Melanocyte of skin (primary cell): ENCODE measurements around the gene KCTD2. TPM values are rescaled to one million over a fixed set of nuclear protein-coding genes. Genes with fewer than 3 reads are reported as not detected.

Experiments used
- small RNA-seq, 2 donors: library from RNA; depleted of rRNA; stranded (forward); fragments of <200 nt; gene quantifications; one replicate each; pipeline ENCODE3, GENCODE V24; 2012
- total RNA-seq, 2 donors: library from RNA; depleted of rRNA; stranded (reverse); fragments of >200 nt; gene quantifications; 2 replicates each; pipeline ENCODE4 v1.2.3, GENCODE V29; 2012

Gene KCTD2, protein sequence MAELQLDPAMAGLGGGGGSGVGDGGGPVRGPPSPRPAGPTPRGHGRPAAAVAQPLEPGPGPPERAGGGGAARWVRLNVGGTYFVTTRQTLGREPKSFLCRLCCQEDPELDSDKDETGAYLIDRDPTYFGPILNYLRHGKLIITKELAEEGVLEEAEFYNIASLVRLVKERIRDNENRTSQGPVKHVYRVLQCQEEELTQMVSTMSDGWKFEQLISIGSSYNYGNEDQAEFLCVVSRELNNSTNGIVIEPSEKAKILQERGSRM
- total RNA-seq = 10 to 100 TPM; 16.0 to 20.0 TPM

DNA sequence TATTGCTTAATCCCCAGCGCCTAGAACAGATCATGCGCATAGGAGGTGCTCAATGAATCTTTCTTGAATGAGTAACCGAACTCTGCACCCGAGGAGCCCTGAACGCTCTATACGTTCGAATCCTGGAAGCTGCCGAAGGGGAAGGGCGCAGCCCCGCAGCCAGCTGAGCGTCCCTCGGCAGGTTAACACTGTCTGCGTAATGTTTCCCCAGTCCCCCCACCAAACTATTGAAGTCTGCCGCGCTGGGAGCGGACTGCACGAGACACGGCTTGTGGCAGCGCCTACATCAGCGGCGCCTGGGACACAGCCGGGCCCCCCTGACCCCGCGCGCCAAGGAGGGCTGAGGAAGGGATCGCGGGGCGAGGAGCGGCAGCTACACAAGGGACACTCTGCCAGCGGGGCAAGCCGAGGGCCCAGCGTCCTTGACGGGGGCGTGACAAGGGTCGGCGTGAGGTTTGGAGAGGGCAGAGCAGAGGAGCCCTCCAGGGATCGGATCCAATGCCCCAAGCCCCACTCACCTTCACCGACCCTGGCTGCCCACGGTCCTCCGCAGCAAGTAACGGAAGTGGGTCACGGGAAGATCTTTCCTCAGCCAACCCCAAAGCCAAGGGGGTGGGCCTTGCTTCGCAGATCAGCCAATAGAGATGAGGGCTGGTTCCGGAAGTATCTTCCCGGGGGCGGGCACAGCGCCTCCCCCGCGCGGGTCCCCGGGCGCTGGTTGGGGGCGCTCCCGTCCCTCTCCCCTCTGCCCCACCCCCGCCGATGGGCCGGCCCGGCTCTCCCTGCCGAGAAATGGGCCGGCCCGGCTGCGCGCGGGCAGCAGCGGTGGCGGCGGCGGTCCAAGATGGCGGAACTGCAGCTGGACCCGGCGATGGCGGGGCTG lies at the start of gene KCTD2, which contains the start of gene ATP5PD:
KCTD2 (plus strand) TSS at position 819 of the 883 bp plus-strand sequence; CDS start at position 845, 26 bp downstream.
ATP5PD (minus strand) TSS at position 563 of the 883 bp plus-strand sequence. CDS start 4,319 bp downstream, outside the sequence.

DNA sequence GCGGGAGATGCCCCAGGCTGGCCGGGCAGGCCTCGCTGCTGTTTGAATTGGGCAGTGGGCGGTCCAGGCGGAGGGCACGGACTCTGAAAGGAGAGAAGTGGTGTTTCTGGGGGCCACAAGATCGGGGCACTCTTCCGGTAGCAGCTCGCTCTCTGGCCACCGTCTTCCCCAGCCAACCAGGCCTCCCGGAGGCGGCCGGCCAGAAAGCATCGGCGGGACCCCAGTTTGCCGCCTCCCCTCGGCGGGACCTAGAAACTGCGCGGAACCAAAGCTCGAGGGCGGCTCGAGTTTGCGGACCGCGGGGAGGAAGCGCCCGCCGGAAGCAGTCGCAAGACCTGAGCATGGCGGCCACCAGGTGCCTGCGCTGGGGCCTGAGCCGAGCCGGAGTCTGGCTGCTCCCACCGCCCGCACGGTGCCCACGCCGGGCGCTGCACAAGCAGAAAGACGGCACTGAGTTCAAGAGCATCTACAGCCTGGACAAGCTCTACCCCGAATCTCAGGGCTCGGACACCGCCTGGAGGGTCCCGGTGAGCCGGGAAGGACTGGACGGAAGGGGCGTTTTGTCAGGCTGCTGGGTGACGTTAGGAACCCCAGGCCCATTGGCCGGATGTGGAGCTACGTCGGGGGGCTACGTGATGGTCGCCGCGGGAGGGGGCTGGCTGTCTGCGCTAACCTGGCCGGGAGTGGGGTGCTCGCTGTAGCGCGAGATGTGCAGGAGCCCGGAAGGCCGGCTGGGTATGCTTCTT lies 34.5 kb upstream of the KCTD2 start, which contains the start of gene MRPL58:
MRPL58 (plus strand) TSS at position 325 of the 746 bp plus-strand sequence; CDS start at position 342, 17 bp downstream.

DNA sequence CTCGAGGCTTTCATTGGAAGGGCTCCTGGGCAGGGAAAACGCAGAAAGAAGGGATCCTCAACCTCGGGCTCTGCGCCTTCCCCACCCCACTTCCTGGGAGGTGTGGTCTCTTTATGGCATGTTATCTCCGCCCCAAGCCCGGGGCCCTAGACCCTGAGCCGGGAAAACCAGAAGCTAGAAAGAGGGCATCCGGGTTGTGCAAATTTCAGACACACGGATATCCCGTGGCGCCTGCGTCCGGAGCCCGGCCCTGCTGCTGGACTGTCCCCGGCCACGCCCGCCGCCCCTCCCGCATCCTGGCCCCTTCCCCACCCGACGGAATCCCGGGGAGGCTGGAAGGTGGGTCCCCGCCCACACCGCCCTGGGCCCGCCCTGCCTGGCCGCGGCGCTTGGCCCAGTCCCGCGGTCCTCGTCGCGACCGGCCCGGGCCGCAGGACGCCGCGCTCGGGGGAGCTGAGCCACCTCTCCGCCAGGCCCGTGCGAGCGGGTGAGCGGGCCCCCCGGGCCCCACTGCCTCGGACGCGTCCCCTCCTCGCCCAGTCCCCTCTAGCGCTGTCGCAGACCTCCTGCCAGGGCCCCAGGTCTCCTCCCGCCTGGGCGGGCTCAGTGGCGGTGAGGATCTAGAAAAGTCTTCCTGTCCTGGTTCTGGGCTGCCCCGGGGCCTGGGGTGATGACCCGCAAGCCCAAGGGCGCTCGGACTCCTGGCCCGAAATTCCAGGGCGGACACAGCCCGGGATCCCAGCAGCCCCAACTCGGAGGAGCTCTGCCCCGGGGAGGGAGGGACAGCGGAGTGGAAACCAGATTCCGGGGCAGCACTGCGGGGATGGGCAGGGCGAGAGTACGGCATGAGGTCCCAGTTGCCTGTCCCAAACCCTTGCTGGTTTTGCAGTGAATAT lies 40.8 kb downstream of the KCTD2 start, which contains the start of gene SLC16A5:
SLC16A5 (plus strand) TSS at position 397 of the 896 bp plus-strand sequence. CDS start 5,683 bp downstream, outside the sequence.

DNA sequence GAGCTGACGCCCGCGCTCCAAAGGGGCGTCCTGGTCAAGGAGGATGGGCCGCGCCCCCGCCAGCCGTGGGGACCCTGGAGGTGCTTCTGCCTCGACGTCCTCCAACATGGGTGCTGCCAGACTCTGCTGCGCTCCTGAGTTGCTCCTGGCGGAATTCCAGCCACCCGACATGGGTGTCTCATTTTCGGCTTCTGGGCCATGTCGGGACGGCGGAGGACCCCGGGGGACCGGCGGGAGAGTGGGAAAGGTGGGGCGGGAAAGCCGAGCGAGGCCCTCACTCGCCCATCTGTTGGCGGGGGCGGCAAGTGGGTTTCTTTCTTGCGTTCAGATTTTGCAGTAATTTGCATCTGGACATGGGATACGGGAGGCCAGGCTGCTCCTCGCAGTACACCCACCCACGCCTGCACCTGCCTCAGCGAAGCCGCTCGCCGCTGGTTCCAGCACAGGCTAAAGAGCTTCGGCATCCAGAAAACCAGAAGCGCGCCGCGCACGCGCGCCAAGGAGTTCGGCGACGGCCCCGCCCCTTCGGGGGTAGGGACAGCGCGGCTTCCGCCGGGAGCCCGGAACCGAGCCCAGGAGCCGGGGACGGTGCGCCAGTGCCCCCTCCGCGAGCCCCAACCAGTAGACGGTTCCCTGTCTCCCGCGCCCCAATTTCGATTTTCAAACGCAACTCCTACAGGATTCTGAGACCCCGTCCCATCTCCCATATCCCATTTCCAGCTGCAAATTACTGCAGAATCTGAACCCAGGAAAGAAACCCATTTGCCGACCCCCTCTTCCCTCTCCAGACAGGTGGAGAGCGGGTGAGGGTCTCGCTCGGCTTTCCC lies 62.6 kb downstream of the KCTD2 start, which contains the start of gene ARMC7:
ARMC7 (plus strand) TSS at position 563 of the 827 bp plus-strand sequence. CDS start 320 bp downstream, outside the sequence.

Small RNAs within 50 kb of the gene (small RNA-seq; reads per million reads assigned to genes)
- gene AC111186.1 (0 reads per million in 2 donors), gene RF00019 (0 reads per million in 2 donors), gene RN7SL573P (0 reads per million in 2 donors), gene RNU6-362P (0 reads per million in 2 donors)

Other genes with a start within 250 kb of the KCTD2 start
- gene GRIN2C, start 187.3 kb upstream of the KCTD2 start, total RNA-seq = not detected
- 10 to 100 TPM; 16.9 to 22.3 TPM for gene FDXR, start 174.2 kb upstream of the KCTD2 start, total RNA-seq
- not detected for gene FADS6, start 153.6 kb upstream of the KCTD2 start, total RNA-seq
- not detected for gene USH1G, start 124.0 kb upstream of the KCTD2 start, total RNA-seq
- gene OTOP2, start 123.0 kb upstream of the KCTD2 start, total RNA-seq = not detected
- gene OTOP3, start 111.3 kb upstream of the KCTD2 start, total RNA-seq = not detected
- not detected for gene HID1, start 74.5 kb upstream of the KCTD2 start, total RNA-seq
- gene CDR2L, start 59.6 kb upstream of the KCTD2 start, total RNA-seq = 1 to 10 TPM; 4.1 to 6.0 TPM
- gene MRPL58, start 34.6 kb upstream of the KCTD2 start, total RNA-seq = 10 to 100 TPM; 29.3 to 36.0 TPM
- gene ATP5PD, start 256 bp upstream of the KCTD2 start, total RNA-seq = 100 to 1,000 TPM; 218 to 264 TPM
- gene SLC16A5, start 40.7 kb downstream of the KCTD2 start, total RNA-seq = 10 to 100 TPM; 12.0 to 17.0 TPM
- gene ARMC7, start 62.7 kb downstream of the KCTD2 start, total RNA-seq = 1 to 10 TPM; 3.8 to 4.0 TPM
- gene NT5C, start 84.5 kb downstream of the KCTD2 start, total RNA-seq = 10 to 100 TPM; 40.3 to 42.6 TPM
- 100 to 1,000 TPM; 109 to 238 TPM for gene JPT1, start 107.3 kb downstream of the KCTD2 start, total RNA-seq
- gene SUMO2, start 135.7 kb downstream of the KCTD2 start, total RNA-seq = 10 to 100 TPM; 55.1 to 86.6 TPM
- 10 to 100 TPM; 36.8 to 59.9 TPM for gene NUP85, start 158.5 kb downstream of the KCTD2 start, total RNA-seq
- gene GGA3, start 214.4 kb downstream of the KCTD2 start, total RNA-seq = 10 to 100 TPM; 13.8 to 15.0 TPM
- 10 to 100 TPM; 55.7 to 82.6 TPM for gene MRPS7, start 214.7 kb downstream of the KCTD2 start, total RNA-seq
- 10 to 100 TPM in 1 of 2 donors, 1 to 10 TPM in 1; 4.7 to 10.7 TPM for gene MIF4GD, start 224.0 kb downstream of the KCTD2 start, total RNA-seq
- 10 to 100 TPM in 1 of 2 donors, 1 to 10 TPM in 1; 4.5 to 11.0 TPM for gene SLC25A19, start 242.2 kb downstream of the KCTD2 start, total RNA-seq